BJ (cell line): ENCODE results near the gene SHISA8. TPM values are rescaled to one million over a fixed set of nuclear protein-coding genes. Genes with fewer than 3 reads are reported as not detected.

ENCODE experiments used
- CTCF ChIA-PET: fragments of 350-600 bp; formaldehyde crosslinking; extraction: SDS; loops from one replicate; lab custom pipeline; 2021; ENCODE audit warnings: antibody characterized with exemption, inconsistent platforms; lab: Yijun Ruan, JAX
- POLR2A ChIA-PET: fragments of 300-600 bp; sonication (Branson Sonifier 250); formaldehyde crosslinking; extraction: SDS; loops from one replicate; lab custom pipeline; 2021; ENCODE audit warnings: antibody characterized with exemption; lab: Charles Lee
- DNase-seq: peaks from one replicate; pipeline ENCODE4 v3.0.0-alpha.2; 2011; ENCODE audit warnings: low read depth
- H3K27me3 ChIP-seq: 2 replicates; pipeline ENCODE4 v1.6.0; 2011; ENCODE audit warnings: low read length; ENCODE audit not compliant: control insufficient read depth, insufficient read depth
- H3K36me3 ChIP-seq: 2 replicates; pipeline ENCODE4 v1.5.1; 2011; ENCODE audit warnings: low read length; ENCODE audit not compliant: control insufficient read depth, insufficient read depth
- H3K4me3 ChIP-seq: 2 replicates; pipeline ENCODE4 v1.5.1; 2011; ENCODE audit warnings: low read depth, mild to moderate bottlenecking, control low read depth, low read length
- polyA plus RNA-seq: library from polyadenylated mRNA; depleted of rRNA; stranded (reverse); fragments of >200 nt; gene quantifications from 2 replicates; pipeline ENCODE4 v1.2.3, GENCODE V29; 2011
- TF ChIP-seq, protein P1 (sequence below): IDR thresholded peaks from 2 replicates; pipeline ENCODE4 v1.5.1; 2011; ENCODE audit warnings: low read depth, mild to moderate bottlenecking, control low read depth, inconsistent platforms, low read length, moderate library complexity; ENCODE audit not compliant: insufficient read depth

SHISA8 gene
- polyA plus RNA-seq, 1 experiment = not detected

DNA sequence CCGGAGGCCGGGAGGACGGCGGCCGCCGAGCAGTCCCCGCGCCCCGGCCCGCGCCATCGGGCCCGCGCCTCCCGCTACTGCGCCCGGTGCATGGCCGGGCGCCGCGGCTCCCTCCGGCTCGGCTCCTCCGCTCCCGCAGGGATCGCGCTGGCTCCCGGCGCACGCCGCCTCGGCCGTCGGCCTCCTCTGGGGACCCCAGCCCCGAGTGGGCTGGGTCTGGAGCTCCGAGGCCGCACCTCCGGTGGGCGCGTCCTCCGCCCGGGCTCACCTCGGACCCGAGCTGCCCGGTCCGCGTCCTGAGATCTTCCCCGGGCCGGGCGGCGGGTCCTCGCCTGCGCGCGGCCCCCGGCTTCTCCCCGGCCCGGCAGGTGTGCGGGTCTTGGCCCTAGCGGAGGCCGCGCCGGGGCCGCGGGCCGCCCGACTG lies 251 bp downstream of the SHISA8 start:
- ChIA-PET CTCF (interaction anchor here (0.7 kb wide), 2 partner anchors 11 to 22 kb away, joined by 3 to 4 read pairs; no protein-coding TSS in a partner anchor), POLR2A (interaction anchor here (0.6 to 0.7 kb wide), 2 partner anchors 32 to 258 kb away, joined by 5 to 9 read pairs; partner anchors contain the start of gene CENPM)
- peaks cover 45% of the 10 kb centered on the region for H3K27me3 ChIP-seq

DNA sequence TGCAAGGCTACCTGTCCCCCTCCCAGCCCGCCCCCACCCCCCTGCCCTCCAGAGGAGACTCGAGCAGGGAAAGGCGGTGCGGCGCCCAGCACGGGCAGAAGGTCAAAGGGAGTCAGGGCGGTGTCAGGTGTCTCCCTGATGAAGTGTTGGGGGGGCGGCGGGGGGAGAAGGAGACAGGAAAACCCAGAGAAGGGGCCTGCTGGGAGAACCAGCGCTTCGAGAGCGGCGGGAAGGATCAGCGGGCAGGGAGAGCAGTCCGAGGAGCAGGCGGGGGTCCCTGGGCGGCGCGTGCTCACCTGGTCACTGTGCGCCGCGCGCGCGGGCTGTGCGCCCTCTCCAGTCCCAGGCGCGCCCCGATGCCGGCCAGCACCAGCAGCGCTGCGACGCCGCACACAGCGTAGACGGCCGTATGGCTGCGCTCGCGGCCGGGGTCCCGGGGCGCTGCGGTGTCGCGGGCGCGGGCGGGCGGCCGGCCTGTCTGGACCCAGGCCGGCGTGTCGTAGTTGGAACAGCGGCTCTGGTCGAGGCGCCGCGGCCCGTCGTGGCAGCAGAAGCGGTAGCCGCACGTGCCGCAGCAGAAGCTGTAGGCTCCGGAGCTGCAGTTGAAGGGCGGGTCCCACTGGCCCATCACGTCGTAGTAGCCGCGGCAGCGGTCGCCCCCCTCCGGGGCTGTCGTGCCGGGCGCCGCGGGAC lies 886 bp downstream of the SHISA8 start:
- Histone ChIP-seq H3K36me3 (no peaks in the 10 kb centered on the region), H3K27me3 (peaks cover 45% of the 10 kb centered on the region), H3K4me3 (no peak overlapping the region)
- CTCF ChIA-PET = interaction anchor here (0.7 to 2.1 kb wide), 3 partner anchors 12 to 27 kb away, joined by 3 to 5 read pairs (median 4); no protein-coding TSS in a partner anchor
- DNase-seq = no peak
- TF ChIP-seq, protein P1, sequence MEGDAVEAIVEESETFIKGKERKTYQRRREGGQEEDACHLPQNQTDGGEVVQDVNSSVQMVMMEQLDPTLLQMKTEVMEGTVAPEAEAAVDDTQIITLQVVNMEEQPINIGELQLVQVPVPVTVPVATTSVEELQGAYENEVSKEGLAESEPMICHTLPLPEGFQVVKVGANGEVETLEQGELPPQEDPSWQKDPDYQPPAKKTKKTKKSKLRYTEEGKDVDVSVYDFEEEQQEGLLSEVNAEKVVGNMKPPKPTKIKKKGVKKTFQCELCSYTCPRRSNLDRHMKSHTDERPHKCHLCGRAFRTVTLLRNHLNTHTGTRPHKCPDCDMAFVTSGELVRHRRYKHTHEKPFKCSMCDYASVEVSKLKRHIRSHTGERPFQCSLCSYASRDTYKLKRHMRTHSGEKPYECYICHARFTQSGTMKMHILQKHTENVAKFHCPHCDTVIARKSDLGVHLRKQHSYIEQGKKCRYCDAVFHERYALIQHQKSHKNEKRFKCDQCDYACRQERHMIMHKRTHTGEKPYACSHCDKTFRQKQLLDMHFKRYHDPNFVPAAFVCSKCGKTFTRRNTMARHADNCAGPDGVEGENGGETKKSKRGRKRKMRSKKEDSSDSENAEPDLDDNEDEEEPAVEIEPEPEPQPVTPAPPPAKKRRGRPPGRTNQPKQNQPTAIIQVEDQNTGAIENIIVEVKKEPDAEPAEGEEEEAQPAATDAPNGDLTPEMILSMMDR = no peak
- POLR2A ChIA-PET = no interaction called here

More for the DNA sequence above, 251 bp downstream of the SHISA8 start:
- Histone ChIP-seq H3K4me3 (no peak overlapping the region), H3K36me3 (no peaks in the 10 kb centered on the region)
- TF ChIP-seq, protein P1 = no peak
- no peak for DNase-seq

DNA sequence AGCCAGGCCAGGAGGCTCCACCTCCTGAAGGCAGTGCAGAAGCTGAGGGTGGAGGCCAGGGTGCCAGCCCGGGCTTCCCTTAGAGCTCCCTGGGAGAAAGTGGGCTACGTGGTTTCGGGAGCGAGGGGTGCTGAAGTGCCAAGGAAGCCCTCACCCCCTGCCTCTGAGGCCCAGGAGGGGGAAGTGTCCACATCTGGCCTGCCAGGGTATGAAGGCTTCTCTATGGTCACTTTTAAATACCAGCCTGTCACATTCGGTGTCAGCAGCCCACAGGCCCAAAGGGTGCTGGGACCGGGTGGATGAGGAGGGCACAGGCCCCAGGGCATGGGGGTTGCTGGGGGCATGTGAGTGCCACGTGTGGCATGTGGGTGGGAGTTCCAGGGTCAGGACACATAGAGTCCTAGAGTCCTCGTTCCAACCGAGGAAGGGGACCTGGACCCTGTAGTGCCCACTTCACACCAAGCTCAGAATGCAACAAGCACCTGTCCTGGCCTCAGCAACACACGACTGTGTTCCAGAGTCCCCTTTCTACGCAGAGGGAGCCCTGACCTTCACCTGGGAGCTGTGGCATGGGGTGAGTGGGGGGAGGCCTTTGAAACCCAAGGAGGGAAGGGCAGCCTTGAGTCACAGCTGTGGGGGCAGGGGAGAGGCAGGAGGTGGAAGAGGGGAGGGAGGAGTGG lies 1.7 kb downstream of the SHISA8 start:
- CTCF ChIA-PET = interaction anchor here (0.6 to 2.1 kb wide), 3 partner anchors 13 to 222 kb away, joined by 3 to 5 read pairs (median 4); no protein-coding TSS in a partner anchor
- DNase-seq = no peak
- H3K36me3 ChIP-seq = no peaks in the 10 kb centered on the region
- TF ChIP-seq, protein P1 = no peak
- H3K27me3 ChIP-seq = peaks cover 45% of the 10 kb centered on the region
- H3K4me3 ChIP-seq = no peak overlapping the region
- POLR2A ChIA-PET = no interaction called here

DNA sequence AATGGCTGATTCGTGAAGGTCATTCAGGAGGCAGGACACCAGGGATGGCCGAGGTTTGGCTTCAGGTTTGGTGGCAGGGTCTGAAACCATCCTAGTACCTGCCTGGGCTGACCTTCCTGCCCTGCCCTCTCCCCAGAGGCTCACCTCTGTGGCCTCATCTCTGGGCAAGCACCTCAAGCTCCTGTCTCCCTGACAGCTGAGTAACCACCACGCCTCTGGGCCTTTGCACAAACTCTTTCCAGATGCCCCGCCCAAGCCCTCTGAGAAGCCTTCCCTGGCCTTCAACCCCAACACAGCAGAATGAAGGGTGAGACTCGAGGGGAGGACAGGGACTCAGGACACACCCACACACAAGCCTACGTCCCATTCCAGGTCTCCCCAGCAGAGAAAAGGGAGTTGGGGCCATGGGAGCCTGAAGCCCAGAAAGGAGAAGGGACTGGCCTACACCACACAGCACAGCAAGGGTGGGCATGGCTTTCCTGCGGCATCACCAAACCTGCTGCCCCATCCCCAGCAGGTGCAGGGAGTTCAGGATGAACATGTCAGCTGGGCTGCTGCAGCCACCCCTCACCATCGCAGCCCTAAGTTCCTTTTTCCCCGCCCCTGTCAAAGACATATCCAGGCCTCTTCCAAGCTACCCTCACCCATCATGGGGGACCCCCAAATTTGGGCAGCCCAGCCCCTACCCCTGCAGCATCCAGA lies 2.4 kb downstream of the SHISA8 start:
- H3K4me3 ChIP-seq = no peak overlapping the region
- ChIA-PET CTCF (interaction anchor here (0.6 to 2.1 kb wide), 3 partner anchors 13 to 221 kb away, joined by 3 to 5 read pairs (median 4); no protein-coding TSS in a partner anchor), POLR2A (no interaction called here)
- H3K27me3 ChIP-seq = peaks cover 45% of the 10 kb centered on the region
- TF ChIP-seq, protein P1 = no peak
- no peaks in the 10 kb centered on the region for H3K36me3 ChIP-seq
- DNase-seq = no peak
